NAMALWA (cell line): ENCODE data around the gene APOL3.
A peak's percentile ranks its signal among the peaks of the same experiment; 100 is the strongest.
"Not testable (repeated sequence)": the region's sequence is repeated elsewhere in the genome, so short reads cannot be mapped to it uniquely, and the experiment has no call there.

Experiments used
- DNase-seq: peaks from one replicate; pipeline ENCODE4 v3.0.0-alpha.2; 2015; ENCODE audit warnings: low spot score

The APOL3 gene

DNA sequence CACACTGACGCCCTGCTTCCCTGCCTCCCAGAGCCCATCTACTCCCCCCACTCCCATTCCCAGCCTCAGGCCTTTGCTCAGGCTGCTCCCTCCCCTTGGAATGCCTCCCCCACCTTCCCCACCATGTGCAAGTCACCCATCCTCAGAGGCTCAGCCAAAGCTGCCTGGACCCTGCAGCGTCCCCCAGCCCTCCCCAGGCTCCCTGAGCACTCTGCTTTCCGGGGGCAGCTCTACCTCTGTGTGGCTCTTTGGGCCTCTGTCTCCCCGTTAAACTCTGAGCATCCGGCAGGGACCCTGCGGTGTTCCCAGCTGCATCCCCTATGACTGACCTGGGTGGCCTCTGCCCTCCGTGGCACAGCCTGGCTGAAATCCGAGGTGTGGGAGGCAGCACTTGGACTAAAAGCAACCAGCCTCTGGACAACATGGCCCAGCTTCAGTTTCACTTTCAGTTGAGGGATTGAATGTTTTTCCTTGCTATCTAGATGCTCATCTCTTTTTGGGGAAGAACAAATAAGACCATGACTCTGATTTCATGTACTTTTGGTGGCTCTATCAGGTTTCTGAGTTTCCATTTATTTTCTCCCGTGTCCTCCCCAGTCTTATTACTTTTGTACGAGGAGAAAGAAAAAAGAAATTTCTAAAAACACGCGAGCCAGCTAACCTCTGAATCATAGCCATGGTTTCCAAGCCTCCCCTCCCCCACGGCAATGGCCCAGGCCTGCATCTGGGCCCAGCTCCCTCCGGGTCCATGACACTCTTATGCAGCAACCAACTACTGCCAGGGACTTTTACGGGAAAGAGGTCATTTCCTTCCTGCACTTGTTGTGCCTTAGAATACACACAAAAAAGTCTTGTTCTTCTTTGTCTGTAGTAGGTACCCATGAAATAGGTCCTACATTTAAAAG, 3.8 kb downstream of the APOL3 start:
- peak; percentile 20 for DNase-seq

- no peak for DNase-seq
These were observed 4.4 kb downstream of the APOL3 start for GRCh38 chr22:36156119-36156514.

DNA sequence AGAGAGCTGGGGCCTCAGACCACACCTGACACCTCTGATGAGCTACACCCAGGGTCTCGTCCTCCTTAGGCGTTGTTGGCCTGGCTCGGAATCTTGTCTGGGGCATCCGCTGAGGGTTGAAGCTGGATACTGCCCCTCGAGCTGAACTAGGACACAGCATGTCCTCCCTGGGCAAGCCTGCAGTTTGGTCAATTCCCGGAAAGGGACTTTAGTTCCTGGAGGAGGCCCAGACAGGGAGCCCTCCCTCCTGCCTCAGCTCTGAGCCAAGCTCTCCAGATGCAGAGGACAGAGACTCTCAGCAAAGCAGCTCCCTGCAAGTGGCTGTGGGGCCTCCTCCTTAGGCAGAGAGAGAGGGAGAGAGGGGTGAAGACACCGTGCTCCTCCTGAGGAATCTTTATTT, 4.9 kb downstream of the APOL3 start:
- DNase-seq = no peak

DNA sequence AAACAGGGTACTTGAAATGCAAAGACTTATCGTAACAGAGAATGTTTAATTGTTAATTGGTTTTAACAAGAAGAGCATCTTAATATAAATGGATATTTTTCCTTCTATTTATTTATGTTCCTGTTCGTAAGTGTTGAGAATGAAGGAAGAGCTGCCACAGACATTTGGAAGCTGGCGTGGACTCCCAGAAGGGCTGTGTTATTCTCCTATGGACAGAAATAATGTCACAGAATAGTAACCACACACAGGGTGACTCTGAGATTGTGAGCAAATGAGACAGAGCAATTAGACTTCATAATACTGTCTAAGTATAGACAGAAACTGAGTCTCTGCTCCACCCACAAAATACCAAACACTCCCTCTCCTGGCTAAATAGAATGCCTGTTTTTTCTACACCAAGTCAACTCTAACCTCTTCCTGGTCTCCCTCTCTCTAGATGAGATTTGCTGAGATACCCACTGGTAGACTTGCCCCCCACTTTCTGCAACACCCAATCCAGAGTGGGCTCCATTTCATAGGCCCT, 6.1 kb downstream of the APOL3 start:
- DNase-seq = peak; percentile 7

- DNase-seq = no peak
These were observed 6.8 kb downstream of the APOL3 start for GRCh38 chr22:36153501-36154422.

DNA sequence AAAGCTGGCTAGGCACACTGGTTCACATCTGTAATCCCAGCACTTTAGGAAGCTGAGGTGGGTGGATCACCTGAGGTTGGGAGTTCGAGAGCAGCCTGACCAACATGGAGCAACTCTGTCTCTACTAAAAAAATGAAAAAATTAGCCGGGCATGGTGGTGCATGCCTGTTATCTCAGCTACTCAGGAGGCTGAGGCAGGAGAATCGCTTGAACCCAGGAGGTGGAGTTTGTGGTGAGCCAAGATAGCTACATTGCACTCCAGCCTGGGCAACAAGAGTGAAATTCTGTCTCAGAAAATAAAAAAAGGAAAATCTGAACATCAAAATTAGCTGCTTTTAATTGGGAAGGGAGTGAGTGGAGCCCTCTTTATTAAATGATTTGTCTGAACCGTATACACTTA, 7.7 kb downstream of the APOL3 start:
- not testable (repeated sequence) for DNase-seq

DNA sequence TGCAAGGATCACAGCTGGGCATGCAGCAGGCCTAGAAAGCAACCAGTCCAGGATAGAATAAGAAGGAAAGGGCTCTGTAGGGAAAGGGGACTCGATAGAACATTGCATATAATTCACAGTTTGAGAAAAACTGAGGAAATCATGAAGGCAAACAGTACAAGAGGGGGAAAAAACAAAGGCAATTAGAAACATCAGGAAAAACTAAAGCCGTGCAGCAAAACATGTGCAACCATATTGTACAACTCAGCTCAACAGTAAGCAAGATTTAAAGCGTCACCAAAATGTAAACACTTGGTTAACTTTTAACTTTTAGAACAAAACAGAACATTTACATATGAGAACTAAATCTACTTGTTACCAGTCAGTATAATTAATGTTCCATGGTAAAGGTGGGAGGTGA, 8.5 kb downstream of the APOL3 start:
- DNase-seq = no peak

DNA sequence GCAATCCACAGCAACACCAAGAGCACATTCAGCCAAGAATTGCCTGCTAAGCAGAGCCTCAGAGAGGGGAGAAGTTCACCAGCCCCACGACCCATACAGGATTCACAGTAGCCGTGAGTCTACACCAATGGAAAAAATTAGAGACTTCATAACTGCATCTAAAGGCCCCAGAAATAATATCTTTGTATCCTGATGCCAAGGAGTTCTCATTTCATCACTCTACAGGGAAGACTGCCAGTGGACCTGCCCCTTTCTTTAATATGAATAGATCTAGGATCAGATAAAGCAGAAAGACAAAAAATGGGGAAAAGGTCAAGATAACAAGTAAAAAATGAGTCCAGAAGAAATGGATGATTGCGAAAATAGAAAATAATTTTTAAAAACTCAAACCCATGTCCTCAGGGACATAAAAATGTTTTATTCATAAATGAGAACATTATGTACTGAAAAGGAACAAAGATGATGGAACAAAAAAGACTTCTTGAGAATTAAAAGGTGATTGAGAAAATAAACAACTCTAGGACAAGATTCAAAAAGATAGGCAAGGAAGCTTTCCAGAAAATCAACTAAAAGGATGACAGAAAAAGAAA, 9.5 kb downstream of the APOL3 start:
- no peak for DNase-seq

DNA sequence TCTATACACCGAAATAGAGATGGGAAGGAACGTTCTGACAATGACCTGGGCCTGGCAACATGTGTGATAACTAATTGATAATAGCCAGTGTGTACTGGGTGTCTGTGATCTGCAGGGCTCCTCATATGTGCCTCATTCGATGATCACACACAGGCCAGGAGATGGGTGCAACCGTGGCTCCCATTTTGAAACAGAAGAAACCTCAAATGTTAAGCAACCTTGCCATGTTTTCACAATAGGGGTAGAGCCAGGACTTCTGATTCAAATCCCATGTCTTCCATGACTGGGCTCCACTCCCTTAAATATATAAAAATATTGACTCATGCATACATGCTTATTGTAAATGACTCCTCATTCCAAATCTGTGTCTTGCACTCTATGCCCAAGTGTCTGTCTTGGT, 11.1 kb downstream of the APOL3 start:
- no peak for DNase-seq

DNA sequence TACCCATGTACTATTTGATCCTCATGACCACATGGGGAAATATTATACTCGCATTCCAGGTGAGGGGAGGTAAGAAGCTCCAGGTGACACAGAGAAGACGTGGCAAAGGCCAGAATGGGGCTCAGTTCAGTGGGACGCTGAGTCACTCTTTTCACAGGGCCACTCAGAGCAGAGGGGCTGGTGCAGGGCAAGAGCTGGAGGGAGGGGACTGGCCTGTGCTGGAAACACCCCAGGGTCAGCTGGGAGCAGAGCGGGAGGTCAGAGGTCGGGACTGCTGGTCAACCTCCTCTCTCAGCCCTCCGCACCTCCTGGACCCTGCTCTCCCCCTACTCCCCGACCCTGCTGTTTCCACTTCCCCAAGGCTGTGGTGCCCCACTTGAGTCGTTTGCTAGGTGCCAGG, 12.1 kb downstream of the APOL3 start:
- no peak for DNase-seq

DNA sequence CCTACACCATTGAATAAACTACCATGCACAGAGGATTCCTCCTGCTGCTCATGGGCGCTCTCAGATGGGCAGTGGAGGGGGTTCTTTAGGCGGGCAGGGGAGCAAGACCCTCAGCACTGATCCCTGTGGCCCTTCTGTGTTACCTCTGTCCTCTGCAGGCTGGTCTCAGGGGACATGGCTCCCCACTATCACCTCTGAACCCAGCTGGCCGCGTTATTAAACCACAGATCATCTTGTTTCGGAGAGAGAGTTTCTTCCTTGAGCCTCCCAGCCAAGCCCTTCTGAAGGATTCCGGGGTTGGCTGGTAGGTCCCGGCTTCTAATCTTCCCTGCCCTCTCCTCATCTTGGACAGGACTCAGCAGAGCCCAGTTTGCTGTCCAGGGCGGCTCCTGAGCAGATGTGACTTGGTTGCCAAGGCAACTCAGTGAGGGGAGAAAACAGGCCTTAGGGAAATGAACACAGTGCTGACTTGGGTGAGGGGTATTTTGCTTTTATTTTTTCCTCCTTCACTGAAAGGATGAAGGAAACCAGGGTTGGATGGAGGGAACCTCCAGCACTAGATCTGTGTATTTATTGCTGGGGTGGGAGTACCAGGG, 13.3 kb downstream of the APOL3 start:
- DNase-seq = no peak

DNA sequence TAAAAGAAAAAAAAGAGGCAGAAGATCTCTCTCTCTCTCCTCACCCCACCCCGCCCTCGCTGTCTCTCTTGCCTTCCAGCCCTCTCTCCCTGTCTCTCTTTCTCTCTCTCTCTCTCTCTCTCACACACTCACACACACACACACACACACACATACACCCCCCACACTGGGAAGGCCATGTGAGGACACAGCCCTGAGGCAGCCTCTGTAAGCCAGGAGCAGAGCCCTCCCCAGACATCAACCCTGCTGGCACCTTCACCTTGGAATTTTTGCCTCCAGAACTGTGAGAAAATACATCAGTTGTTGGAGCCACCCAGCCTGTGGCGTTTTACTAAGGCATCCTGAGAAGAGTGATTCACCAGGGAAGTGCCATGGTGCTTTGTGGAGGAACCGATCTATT, 14.7 kb downstream of the APOL3 start:
- DNase-seq = no peak

DNA sequence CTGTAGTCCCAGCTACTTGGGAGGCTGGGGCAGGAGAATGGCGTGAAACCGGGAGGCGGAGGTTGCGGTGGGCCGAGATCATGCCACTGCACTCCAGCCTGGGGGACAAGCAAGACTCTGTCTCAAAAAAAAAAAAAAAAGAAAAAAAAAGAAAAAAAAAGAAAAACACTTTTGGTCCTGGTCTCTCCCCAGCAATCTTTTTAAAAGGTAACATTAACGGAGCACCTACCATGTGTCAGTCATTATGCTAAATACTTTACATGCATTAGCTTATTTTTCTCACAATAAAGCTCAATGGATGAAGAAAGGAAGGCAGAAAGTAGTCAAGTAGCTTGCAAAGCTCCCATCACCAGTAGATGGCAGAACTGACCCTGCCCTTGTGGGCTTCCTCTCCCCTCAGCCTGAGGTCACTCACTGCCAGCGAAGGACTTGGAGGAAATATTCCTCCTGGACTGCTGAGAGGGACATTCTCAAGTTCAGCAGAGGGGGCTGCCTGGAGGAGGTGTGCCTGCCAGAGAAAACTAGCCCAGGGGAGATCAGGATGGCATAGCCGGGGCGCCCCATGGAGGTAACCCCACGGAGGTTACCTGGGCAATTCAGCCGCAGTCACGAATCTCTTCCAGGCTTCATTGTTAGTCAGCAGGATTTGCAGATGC, 15.5 kb downstream of the APOL3 start:
- DNase-seq = peak; percentile 53

DNA sequence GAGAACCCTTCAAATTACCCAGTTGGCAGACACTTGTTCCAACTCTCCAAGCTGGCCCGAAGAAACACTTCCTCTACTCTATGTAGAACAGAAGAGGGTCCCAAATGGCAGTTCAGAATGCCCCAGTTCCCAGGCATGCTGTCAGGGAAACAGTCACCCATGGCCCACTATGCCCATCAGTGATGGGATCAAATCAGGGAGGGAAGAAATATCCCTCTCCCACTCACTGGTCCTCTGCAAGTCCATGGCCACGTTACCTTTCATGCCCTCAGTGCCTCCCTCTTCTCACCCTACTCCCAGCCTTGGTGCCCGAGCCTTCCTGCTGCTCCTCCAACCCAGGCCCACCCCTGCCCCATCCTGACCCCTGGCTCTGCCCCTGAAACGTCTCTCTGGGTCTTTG, 16.6 kb downstream of the APOL3 start:
- DNase-seq = no peak

- DNase-seq = no peak
These were observed 17.3 kb downstream of the APOL3 start for GRCh38 chr22:36143066-36143815.

DNA sequence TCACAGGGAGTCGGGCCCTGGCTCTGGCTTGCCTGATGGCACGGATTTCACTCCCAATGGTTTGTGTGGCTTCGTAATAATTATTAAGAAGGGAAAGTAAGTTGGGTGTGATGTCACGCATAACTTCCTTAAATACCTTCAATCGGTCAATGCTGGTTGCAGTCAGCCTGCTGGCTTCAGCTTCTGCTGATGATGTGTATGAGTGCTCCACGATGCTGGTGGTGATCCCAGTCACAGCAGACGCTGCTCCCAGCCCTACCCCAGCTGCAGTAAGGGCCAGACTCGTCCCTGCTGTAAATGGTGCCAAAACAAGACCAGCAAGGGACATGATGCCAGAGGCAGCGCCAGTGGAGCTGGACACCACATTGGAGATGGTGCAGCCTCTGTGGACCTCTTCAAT, 19.1 kb downstream of the APOL3 start:
- no peak for DNase-seq

- DNase-seq = not testable (repeated sequence)
These were observed 21.8 kb downstream of the APOL3 start for GRCh38 chr22:36138709-36139108.

- DNase-seq = no peak
These were observed 23.6 kb downstream of the APOL3 start for GRCh38 chr22:36136988-36137387.

GRCh38 chr22:36136475-36136874, 24.1 kb downstream of the APOL3 start:
- no peak for DNase-seq

- DNase-seq = no peak
These were observed 25.1 kb downstream of the APOL3 start for GRCh38 chr22:36135306-36135980.
